Mucosa of descending colon (tissue), 3 donors: ENCODE results near the gene INPP4B. TPM values are rescaled to one million over a fixed set of nuclear protein-coding genes. Genes with fewer than 3 reads are reported as not detected.

Experiments
- ATAC-seq: fragments of 200-7000 bp; cut with Tn5 transposase; one replicate; pipeline ENCODE4 v1.9.1; 2020; ENCODE audit warnings: mild to moderate bottlenecking, moderate library complexity
- DNase-seq, 3 donors: peaks; one replicate each; pipeline ENCODE4 v3.0.0-alpha.2; 2020
- H3K36me3 ChIP-seq: fragments of 200-600 bp; one replicate; pipeline ENCODE4 v1.8.0; 2021; ENCODE audit warnings: low read depth, mild to moderate bottlenecking
- H3K4me1 ChIP-seq: fragments of 200-600 bp; one replicate; pipeline ENCODE4 v1.8.0; 2021; ENCODE audit warnings: low read depth, mild to moderate bottlenecking
- H3K4me3 ChIP-seq: fragments of 200-600 bp; one replicate; pipeline ENCODE4 v1.8.0; 2021; ENCODE audit warnings: mild to moderate bottlenecking
- H3K9me3 ChIP-seq: fragments of 200-600 bp; one replicate; pipeline ENCODE4 v1.8.0; 2021; ENCODE audit warnings: mild to moderate bottlenecking
- intact Hi-C, 2 donors: fragments of 100-400 bp; cut with DNase I in 1 of 2; cut with micrococcal nuclease in 1 of 2; formaldehyde crosslinking; loops; one replicate each; pipeline versions ENCODE4 v1.11.0 to v1.11.1; 2022; cut with DNase I, micrococcal nuclease
- total RNA-seq, 3 donors: library from RNA; stranded (reverse); fragmentation: NEBNext Ultra II Directional in 2 of 3; extraction: Animal tissue kit (Norgen Biotek cat#: 25700) in 2 of 3; gene quantifications; one replicate each; pipeline versions ENCODE4 v1.2.1 to v1.2.4, GENCODE V29; 2021 to 2023
- TF ChIP-seq, protein P1 (sequence below): fragments of 200-600 bp; IDR thresholded peaks from one replicate; pipeline ENCODE4 v1.8.0; 2022; ENCODE audit warnings: antibody characterized with exemption, mild to moderate bottlenecking
- donor health status: DM: no; HTN: no; CAD: no; lungs with moderate emphysema.
- donor health status: DM: no; HTN: no; CAD: no.
- donor health status: DM: no; HTN: yes; CAD: no.

Gene INPP4B
- total RNA-seq, 3 donors from 2014 or later = 22.2 to 27.3 (median 24.1) TPM

DNA sequence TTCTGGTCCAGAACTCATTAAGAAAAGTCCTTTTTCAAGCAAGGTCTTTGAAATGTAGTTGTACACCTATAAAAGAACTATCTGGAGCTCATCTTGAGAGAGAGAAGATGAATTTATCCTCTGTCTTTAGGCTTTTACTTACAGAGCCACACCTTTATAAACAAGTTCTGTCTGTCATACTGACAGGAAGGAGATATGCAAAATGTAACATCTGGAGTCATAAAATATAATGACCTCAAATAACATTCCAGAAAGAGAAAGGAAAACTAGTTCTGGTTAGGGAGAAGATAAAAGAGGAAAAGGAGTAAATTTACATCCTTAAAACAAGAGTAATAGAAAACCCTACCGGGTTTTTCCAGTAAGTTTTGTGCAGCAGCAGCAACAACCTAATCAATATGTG is 1.3 kb downstream of the INPP4B start:
- intact Hi-C loops = loop anchor here in 1 of 2 donors (10.0 kb wide), 1 partner anchor 720 kb away; no protein-coding TSS in a partner anchor
- TF ChIP-seq, protein P1, sequence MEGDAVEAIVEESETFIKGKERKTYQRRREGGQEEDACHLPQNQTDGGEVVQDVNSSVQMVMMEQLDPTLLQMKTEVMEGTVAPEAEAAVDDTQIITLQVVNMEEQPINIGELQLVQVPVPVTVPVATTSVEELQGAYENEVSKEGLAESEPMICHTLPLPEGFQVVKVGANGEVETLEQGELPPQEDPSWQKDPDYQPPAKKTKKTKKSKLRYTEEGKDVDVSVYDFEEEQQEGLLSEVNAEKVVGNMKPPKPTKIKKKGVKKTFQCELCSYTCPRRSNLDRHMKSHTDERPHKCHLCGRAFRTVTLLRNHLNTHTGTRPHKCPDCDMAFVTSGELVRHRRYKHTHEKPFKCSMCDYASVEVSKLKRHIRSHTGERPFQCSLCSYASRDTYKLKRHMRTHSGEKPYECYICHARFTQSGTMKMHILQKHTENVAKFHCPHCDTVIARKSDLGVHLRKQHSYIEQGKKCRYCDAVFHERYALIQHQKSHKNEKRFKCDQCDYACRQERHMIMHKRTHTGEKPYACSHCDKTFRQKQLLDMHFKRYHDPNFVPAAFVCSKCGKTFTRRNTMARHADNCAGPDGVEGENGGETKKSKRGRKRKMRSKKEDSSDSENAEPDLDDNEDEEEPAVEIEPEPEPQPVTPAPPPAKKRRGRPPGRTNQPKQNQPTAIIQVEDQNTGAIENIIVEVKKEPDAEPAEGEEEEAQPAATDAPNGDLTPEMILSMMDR = no peak
- peak; percentile 55 for ATAC-seq
- Histone ChIP-seq H3K36me3 (no peaks in the 10 kb centered on the region), H3K4me3 (no peak overlapping the region), H3K9me3 (no peaks in the 10 kb centered on the region), H3K4me1 (peaks cover 6% of the 10 kb centered on the region)
- DNase-seq = no peak

DNA sequence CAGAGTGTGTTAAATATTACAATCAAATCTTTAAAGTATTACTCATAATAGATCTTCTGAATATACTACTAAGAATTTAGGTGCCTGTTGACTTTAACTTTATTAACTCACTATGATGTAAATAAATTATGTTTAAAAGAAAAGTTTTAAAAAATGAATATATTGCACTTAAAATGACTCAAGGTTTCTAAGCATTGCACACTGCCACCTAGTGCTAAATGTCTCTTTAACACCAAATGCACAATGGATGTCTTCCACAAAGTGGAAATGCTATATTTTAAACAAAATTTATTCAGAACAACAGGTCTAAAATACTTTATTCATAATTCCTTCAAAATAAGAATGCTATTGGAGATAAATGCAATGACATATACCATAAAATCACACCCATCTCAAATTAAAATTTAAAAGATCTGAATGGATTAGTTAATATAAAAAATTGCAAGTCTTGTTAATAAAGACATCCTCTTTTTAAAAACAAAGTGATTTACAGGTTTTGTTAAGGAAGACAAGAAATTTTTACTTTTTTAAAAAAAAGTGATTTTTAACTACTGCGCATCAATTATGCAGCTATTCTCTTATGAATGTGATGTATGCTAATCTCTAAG is 5.5 kb downstream of the INPP4B start:
- ATAC-seq = no peak
- intact Hi-C loops = loop anchor here in 1 of 2 donors (10.0 kb wide), 1 partner anchor 716 kb away; no protein-coding TSS in a partner anchor
- DNase-seq = peak in 1 of 3 donors; percentile 11

DNA sequence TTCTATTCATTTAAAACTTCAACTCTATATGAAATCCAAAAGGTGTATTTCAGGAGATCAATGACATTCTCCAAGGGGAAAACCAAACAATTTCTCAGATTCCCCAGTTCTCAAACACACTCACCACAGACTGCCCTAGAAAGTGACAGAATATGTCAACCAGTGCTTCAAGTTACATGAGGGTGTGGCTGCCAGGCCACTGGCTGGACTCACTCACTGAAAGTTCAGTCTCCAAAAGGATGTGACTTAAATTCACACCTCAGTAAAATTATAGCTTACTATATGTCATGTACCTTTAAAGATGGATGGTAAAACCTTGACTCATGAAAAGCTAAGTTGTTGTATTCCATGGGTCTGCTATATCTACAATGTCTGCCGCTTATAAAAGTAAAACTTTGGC is 7.3 kb downstream of the INPP4B start:
- Histone ChIP-seq H3K4me1 (no peaks in the 10 kb centered on the region), H3K4me3 (no peak overlapping the region), H3K9me3 (no peaks in the 10 kb centered on the region), H3K36me3 (no peaks in the 10 kb centered on the region)
- DNase-seq = no peak
- TF ChIP-seq, protein P1 = no peak
- intact Hi-C loops = loop anchor here in 1 of 2 donors (2.0 kb wide), 1 partner anchor 710 kb away; no protein-coding TSS in a partner anchor
- no peak for ATAC-seq

More for the DNA sequence above, 5.5 kb downstream of the INPP4B start:
- no peaks in the 10 kb centered on the region for H3K9me3 ChIP-seq
- H3K36me3 ChIP-seq = no peaks in the 10 kb centered on the region
- H3K4me1 ChIP-seq = peaks cover 6% of the 10 kb centered on the region
- H3K4me3 ChIP-seq = no peak overlapping the region
- TF ChIP-seq, protein P1 = peak; percentile 28

DNA sequence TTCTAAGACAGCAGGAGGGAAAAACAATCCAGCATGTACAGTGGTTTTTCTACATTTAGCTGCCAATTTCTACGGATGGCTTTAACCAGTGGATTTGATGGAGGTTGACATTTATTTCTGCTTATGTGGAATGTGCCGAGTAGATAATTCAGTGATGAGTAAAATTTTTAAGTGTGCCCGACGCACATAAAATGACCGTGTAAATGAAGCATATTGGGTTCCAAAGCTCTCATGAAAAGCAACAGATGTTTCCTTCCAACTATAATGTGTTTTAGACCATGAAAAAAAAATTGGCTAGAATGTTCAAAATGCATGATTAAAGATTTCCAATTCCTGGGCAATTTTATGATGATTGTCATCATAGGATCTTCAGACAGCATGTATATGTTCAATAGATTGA is 14.1 kb downstream of the INPP4B start:
- H3K36me3 ChIP-seq = no peaks in the 10 kb centered on the region
- intact Hi-C loops = no loop called here
- TF ChIP-seq, protein P1 = no peak
- no peak for ATAC-seq
- H3K4me1 ChIP-seq = no peaks in the 10 kb centered on the region
- no peaks in the 10 kb centered on the region for H3K9me3 ChIP-seq
- no peak for DNase-seq
- H3K4me3 ChIP-seq = no peak overlapping the region

DNA sequence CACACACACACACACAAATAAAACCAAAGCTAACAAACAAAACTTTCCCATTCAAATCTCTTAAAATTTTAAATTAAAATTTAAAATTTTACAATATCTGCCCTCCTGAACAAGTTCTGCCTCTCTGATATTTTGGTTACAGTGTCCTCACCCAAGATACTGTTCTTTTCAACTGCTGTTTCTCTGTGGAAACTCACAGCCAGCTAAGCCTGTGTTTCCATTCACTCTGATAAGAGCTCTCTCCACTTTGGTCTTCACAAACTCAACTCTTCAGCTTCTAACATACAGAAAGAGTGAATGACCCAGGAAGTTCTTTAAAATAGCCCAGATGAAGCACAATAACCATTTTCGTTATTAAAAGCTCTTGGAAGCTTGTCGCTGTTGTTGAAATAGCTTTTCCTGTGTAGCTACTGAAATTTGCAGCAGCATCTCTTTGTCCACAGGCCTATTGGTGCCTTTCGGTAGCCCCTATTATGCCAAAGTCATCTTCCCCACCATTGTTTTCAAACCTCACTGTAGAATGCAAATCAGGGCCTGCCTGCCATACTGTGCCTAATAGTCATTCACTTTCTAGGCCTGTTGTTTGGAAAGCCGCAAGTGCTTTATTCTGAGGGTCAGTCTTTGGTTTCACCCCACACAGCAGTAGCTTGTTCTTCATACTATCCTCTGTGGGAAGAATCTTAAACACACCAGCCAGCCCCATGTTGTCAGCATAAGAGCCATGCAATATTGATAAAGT is 19.4 kb downstream of the INPP4B start:
- intact Hi-C loops = no loop called here

More for the DNA sequence above, 19.4 kb downstream of the INPP4B start:
- no peak for DNase-seq
- no peaks in the 10 kb centered on the region for H3K36me3 ChIP-seq
- H3K9me3 ChIP-seq = no peaks in the 10 kb centered on the region
- ATAC-seq = no peak
- no peaks in the 10 kb centered on the region for H3K4me1 ChIP-seq
- TF ChIP-seq, protein P1 = no peak
- no peak overlapping the region for H3K4me3 ChIP-seq
